IMR-90 (cell line): ENCODE results near the gene PMPCA. TPM values are rescaled to one million over a fixed set of nuclear protein-coding genes. Genes with fewer than 3 reads are reported as not detected.

Source experiments
- ATAC-seq: fragments of 200-7000 bp; cut with Tn5 transposase; 2 replicates; pipeline ENCODE4 v1.9.1; 2020; ENCODE audit warnings: low read depth, mild to moderate bottlenecking, moderate library complexity
- BruUV-seq: library from RNA; stranded (reverse); fragments of 400-500 nt; replicated peaks from 2 replicates; lab custom pipeline; 2021; lab: Mats Ljungman, UMichigan
- CTCF ChIA-PET: fragments of 300-600 bp; formaldehyde crosslinking; extraction: SDS; loops from one replicate; lab custom pipeline; 2021; ENCODE audit warnings: antibody characterized with exemption; lab: Yijun Ruan, JAX
- POLR2A ChIA-PET: fragments of 300-600 bp; sonication (Branson Sonifier 250); formaldehyde crosslinking; loops from one replicate; lab custom pipeline; 2022; ENCODE audit warnings: antibody characterized with exemption; ENCODE audit not compliant: unreplicated experiment; lab: Charles Lee
- DNase-seq: peaks from one replicate; pipeline ENCODE4 v3.0.0; 2013
- H2AFZ ChIP-seq: replicated peaks from 2 replicates; pipeline ENCODE3; 2013; ENCODE audit warnings: low read length, mild to moderate bottlenecking; ENCODE audit not compliant: poor library complexity
- H2AK5ac ChIP-seq: 2 replicates; pipeline ENCODE4 v1.6.1; 2013; ENCODE audit warnings: low read depth, low read length, inconsistent platforms
- H2AK9ac ChIP-seq: replicated peaks from 2 replicates; pipeline ENCODE3; 2013; ENCODE audit warnings: mild to moderate bottlenecking, low read depth, low read length, moderate library complexity; ENCODE audit not compliant: poor library complexity
- H2BK120ac ChIP-seq: 2 replicates; pipeline ENCODE4 v1.6.1; 2013; ENCODE audit warnings: low read depth, low read length, inconsistent platforms
- H2BK15ac ChIP-seq: 3 replicates; pipeline ENCODE4 v1.6.1; 2013; ENCODE audit warnings: low read depth, low read length, inconsistent platforms
- H2BK20ac ChIP-seq: 2 replicates; pipeline ENCODE4 v1.6.1; 2013; ENCODE audit warnings: low read depth, mild to moderate bottlenecking, inconsistent platforms, low read length, moderate library complexity
- H2BK5ac ChIP-seq: 2 replicates; pipeline ENCODE4 v1.6.1; 2013; ENCODE audit warnings: mild to moderate bottlenecking, low read depth, low read length, inconsistent platforms; ENCODE audit not compliant: poor library complexity, severe bottlenecking
- H3K14ac ChIP-seq: replicated peaks from 2 replicates; pipeline ENCODE4 v1.6.1; 2013; ENCODE audit warnings: low read depth, low read length, inconsistent platforms
- H3K18ac ChIP-seq: 2 replicates; pipeline ENCODE4 v1.6.1; 2013; ENCODE audit warnings: low read depth, low read length, control low read depth
- H3K23ac ChIP-seq: 2 replicates; pipeline ENCODE4 v1.6.1; 2013; ENCODE audit warnings: low read depth, low read length, inconsistent platforms
- H3K27ac ChIP-seq: 2 replicates; pipeline ENCODE4 v1.5.1; 2013; ENCODE audit warnings: mild to moderate bottlenecking, control low read depth, low read length; ENCODE audit not compliant: insufficient read depth
- H3K27me3 ChIP-seq: 2 replicates; pipeline ENCODE4 v1.6.1; 2013; ENCODE audit warnings: low read length; ENCODE audit not compliant: control insufficient read depth, insufficient read depth
- H3K36me3 ChIP-seq: 2 replicates; pipeline ENCODE4 v1.6.1; 2013; ENCODE audit warnings: low read length, mixed read lengths; ENCODE audit not compliant: control insufficient read depth, insufficient read depth
- H3K4ac ChIP-seq: 2 replicates; pipeline ENCODE4 v1.6.1; 2013; ENCODE audit warnings: low read depth, low read length, inconsistent platforms
- H3K4me1 ChIP-seq: 2 replicates; pipeline ENCODE4 v1.6.1; 2013; ENCODE audit warnings: low read length, mixed read lengths; ENCODE audit not compliant: control insufficient read depth, insufficient read depth
- H3K4me2 ChIP-seq: 2 replicates; pipeline ENCODE4 v1.6.1; 2013; ENCODE audit warnings: low read depth, mild to moderate bottlenecking, control low read depth, low read length, moderate library complexity
- H3K4me3 ChIP-seq: 2 replicates; pipeline ENCODE4 v1.5.1; 2013; ENCODE audit warnings: low read depth, mild to moderate bottlenecking, control low read depth, low read length, moderate library complexity; ENCODE audit not compliant: insufficient read depth
- H3K56ac ChIP-seq: 2 replicates; pipeline ENCODE4 v1.6.1; 2013; ENCODE audit warnings: low read length, inconsistent platforms; ENCODE audit not compliant: insufficient read depth; ENCODE audit errors: extremely low read depth
- H3K79me1 ChIP-seq, 2 experiments: 2 replicates each; pipeline ENCODE4 v1.6.1; 2013; ENCODE audit warnings: low read length in 2 of 2, inconsistent platforms in 1 of 2, low read depth in 1 of 2
- H3K9ac ChIP-seq: 2 replicates; pipeline ENCODE4 v1.6.1; 2013; ENCODE audit warnings: low read depth, low read length, control low read depth
- H3K9me1 ChIP-seq: 2 replicates; pipeline ENCODE4 v1.6.1; 2013; ENCODE audit warnings: low read length, inconsistent platforms; ENCODE audit not compliant: insufficient read depth
- H3K9me3 ChIP-seq: 2 replicates; pipeline ENCODE4 v1.6.1; 2013; ENCODE audit warnings: low read length; ENCODE audit not compliant: control insufficient read depth, insufficient read depth
- H4K20me1 ChIP-seq: 2 replicates; pipeline ENCODE4 v1.6.1; 2013; ENCODE audit warnings: low read length, inconsistent platforms; ENCODE audit not compliant: insufficient read depth
- H4K5ac ChIP-seq: 2 replicates; pipeline ENCODE4 v1.6.1; 2013; ENCODE audit warnings: mild to moderate bottlenecking, low read depth, low read length, control low read depth
- H4K8ac ChIP-seq, 2 experiments: 2 replicates each; pipeline ENCODE4 v1.6.1; 2013; ENCODE audit warnings: low read depth in 2 of 2, low read length in 2 of 2, control low read depth in 1 of 2, inconsistent platforms in 1 of 2
- H4K91ac ChIP-seq: 2 replicates; pipeline ENCODE4 v1.6.1; 2013; ENCODE audit warnings: low read depth, low read length, inconsistent platforms; ENCODE audit not compliant: insufficient read depth
- BHLHE40 ChIP-seq: fragments of 150-350 bp; IDR thresholded peaks from 2 replicates; pipeline ENCODE4 v1.6.1; 2016; ENCODE audit warnings: mild to moderate bottlenecking, low read depth, low read length
- CEBPB ChIP-seq: IDR thresholded peaks from 2 replicates; pipeline ENCODE4 v1.6.1; 2012; ENCODE audit warnings: low read depth, low read length, improper control_type of control experiment
- CHD1 ChIP-seq: IDR thresholded peaks from 2 replicates; pipeline ENCODE4 v1.6.1; 2012; ENCODE audit warnings: low read depth, low read length, improper control_type of control experiment
- FOS ChIP-seq: fragments of 150-350 bp; IDR thresholded peaks from 2 replicates; pipeline ENCODE4 v1.6.1; 2016; ENCODE audit warnings: low read depth, low read length
- MAFK ChIP-seq: IDR thresholded peaks from 2 replicates; pipeline ENCODE4 v1.6.1; 2012; ENCODE audit warnings: low read depth, low read length, improper control_type of control experiment
- MAZ ChIP-seq: IDR thresholded peaks from 2 replicates; pipeline ENCODE4 v1.6.1; 2012; ENCODE audit warnings: low read depth, mild to moderate bottlenecking, low read length, improper control_type of control experiment, moderate library complexity, borderline replicate concordance
- MXI1 ChIP-seq: IDR thresholded peaks from 2 replicates; pipeline ENCODE4 v1.6.1; 2012; ENCODE audit warnings: low read depth, mild to moderate bottlenecking, low read length, moderate library complexity, borderline replicate concordance
- NFE2L2 ChIP-seq: fragments of 150-350 bp; IDR thresholded peaks from 2 replicates; pipeline ENCODE4 v1.6.1; 2016; ENCODE audit warnings: low read depth, mild to moderate bottlenecking, low read length
- RAD21 ChIP-seq: IDR thresholded peaks from 2 replicates; pipeline ENCODE4 v1.6.1; 2012; ENCODE audit warnings: low read length, improper control_type of control experiment
- SMC3 ChIP-seq: fragments of 150-350 bp; IDR thresholded peaks from 2 replicates; pipeline ENCODE4 v1.6.1; 2016; ENCODE audit warnings: low read depth, mild to moderate bottlenecking, antibody characterized with exemption, low read length, moderate library complexity
- WGBS, 2 experiments: methylation state at CpG; one replicate each; pipeline versions ENCODE4 v1.1.5 to v1.1.7; 2013; ENCODE audit warnings: missing lambda C conversion rate in 2 of 2; ENCODE audit not compliant: insufficient read length in 1 of 2; ENCODE audit errors: extremely low coverage in 2 of 2; 5-methylcytosine and 5-hydroxymethylcytosine counted together
- dilution Hi-C: fragments of 300-500 bp; cut with HindIII; formaldehyde crosslinking; loops from one replicate; pipeline ENCODE4 v1.14.3; 2018; ENCODE audit warnings: low sequenced_read_pairs; ENCODE audit not compliant: unreplicated experiment
- in situ Hi-C: fragments of 300-500 bp; cut with MboI; formaldehyde crosslinking; loops from 3 replicates; pipeline ENCODE4 v1.14.3; 2019; ENCODE audit warnings: low sequenced_read_pairs, inconsistent platforms, mixed read lengths
- intact Hi-C: fragments of 100-400 bp; cut with micrococcal nuclease; formaldehyde crosslinking; loops from 2 replicates; pipeline ENCODE4 v1.10.0; 2022
- polyA plus RNA-seq, 3 experiments: library from polyadenylated mRNA; depleted of rRNA; stranded (reverse); fragments of >200 nt; gene quantifications; 2 replicates each; pipeline ENCODE4 v1.2.3, GENCODE V29; 2012; ENCODE audit warnings: low replicate concordance in 1 of 3
- total RNA-seq: library from RNA; depleted of rRNA; stranded (reverse); fragments of >200 nt; gene quantifications from 2 replicates; pipeline ENCODE4 v1.2.3, GENCODE V29; 2012
- TF ChIP-seq, protein P1 (sequence below): fragments of 150-350 bp; IDR thresholded peaks from 2 replicates; pipeline ENCODE4 v1.6.1; 2017; ENCODE audit warnings: mild to moderate bottlenecking, antibody characterized with exemption, low read length, low read depth
- TF ChIP-seq, protein P2 (sequence below): fragments of 150-350 bp; IDR thresholded peaks from 2 replicates; pipeline ENCODE4 v1.6.1; 2016; ENCODE audit warnings: low read depth, mild to moderate bottlenecking, low read length, moderate library complexity, borderline replicate concordance
- TF ChIP-seq, protein P3 (sequence below): conservative IDR thresholded peaks from 2 replicates; pipeline ENCODE4 v1.5.1; 2012; ENCODE audit warnings: mild to moderate bottlenecking, low read depth, low read length, improper control_type of control experiment

The PMPCA gene
- total and polyA plus RNA-seq, 2 of the 4 experiments (the other 2 are of a cell fraction) = 62.6 to 95.8 TPM

DNA sequence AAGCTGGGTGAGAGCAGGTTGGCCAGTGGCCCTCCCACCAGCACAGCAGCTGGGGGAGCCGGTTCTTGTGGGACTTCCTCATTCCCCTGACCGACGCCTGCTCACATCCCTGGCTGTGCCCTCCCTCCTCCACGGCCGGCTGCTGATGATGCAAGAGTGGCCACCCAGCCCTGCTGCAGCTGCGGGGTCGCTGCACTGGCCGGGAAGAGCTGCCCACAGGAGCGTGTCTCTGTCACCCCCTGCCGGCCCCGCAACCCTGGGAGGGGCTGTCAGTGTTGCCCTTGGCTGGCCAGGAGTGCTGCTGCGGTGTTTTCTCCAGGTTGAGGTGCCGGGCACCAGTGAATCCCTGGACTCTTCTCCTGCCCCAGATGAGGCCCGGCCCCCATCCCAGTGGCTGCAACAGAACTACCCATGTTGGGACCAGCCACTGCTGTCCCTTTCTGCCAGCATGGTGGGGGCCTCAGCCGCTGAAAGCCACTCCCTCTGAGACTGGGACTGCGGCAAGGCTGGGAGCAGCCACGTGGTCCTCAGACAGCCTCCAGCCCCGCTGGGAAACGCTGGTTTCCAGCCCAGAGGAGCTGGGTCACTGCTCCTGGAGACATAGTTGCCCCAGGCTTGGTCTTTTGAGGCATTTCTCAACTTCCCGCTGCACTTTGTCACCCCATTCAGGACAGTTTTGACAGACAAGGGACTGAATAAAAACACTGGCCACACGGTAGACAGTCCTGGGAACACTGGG, 37.7 kb upstream of the PMPCA start:
- Histone ChIP-seq H2AK5ac (peak overlapping the region; percentile 89), H3K4me1 (peaks cover 15% of the 10 kb centered on the region), H4K5ac (peak overlapping the region; percentile 97), H2BK20ac (peak overlapping the region; percentile 13), H3K9me1 (peaks cover 9% of the 10 kb centered on the region), H4K91ac (peak overlapping the region; percentile 98), H3K56ac (no peak overlapping the region; the same call in 1 of the 2 replicates), H2AK9ac (peak overlapping the region; percentile 90), H3K79me1 (no peaks in the 10 kb centered on the region; a peak in 1 of 4 replicates), H3K36me3 (peaks cover 1% of the 10 kb centered on the region; the same call in 1 of the 2 replicates), H3K4ac (peak overlapping the region; percentile 98), H3K14ac (peak overlapping the region; percentile 92), H3K4me3 (no peak overlapping the region), H4K20me1 (no peaks in the 10 kb centered on the region), H2BK5ac (peak overlapping the region; percentile 66), H2BK15ac (peak overlapping the region; percentile 85; the same call in 1 of the 3 replicates), H3K4me2 (peak overlapping the region; percentile 30; the same call in 1 of the 2 replicates), H3K9ac (peak overlapping the region; percentile 26), H3K27ac (peak overlapping the region; percentile 69), H3K23ac (peak overlapping the region; percentile 51; the same call in 1 of the 2 replicates), H3K9me3 (no peaks in the 10 kb centered on the region), H4K8ac (peak overlapping the region; percentile 97 to 99), H2AFZ (peak overlapping the region; percentile 90), H3K18ac (peak overlapping the region; percentile 83), H2BK120ac (peak overlapping the region; percentile 90), H3K27me3 (no peaks in the 10 kb centered on the region)
- DNase-seq (peak; percentile 86), ATAC-seq (peak; percentile 89)
- WGBS, 2 experiments = 27% methylated on average over 13 of the region's 21 CpGs; no CpG with 5 or more reads in 1 of the 2 experiments
- intact Hi-C loops (no loop called here), dilution Hi-C loops (no loop called here), in situ Hi-C loops (no loop called here)
- ChIA-PET POLR2A (no interaction called here), CTCF (interaction anchor here (0.7 to 1.5 kb wide), 4 partner anchors 9 to 40 kb away, joined by 3 to 8 read pairs (median 3); partner anchors contain the start of gene DNLZ)
- no TSS peak for BruUV-seq
- TF ChIP-seq MAZ (peak; percentile 93), RAD21 (peak; percentile 46; the same call in 1 of the 2 replicates), MAFK (no peak), CEBPB (peak; percentile 99), NFE2L2 (no peak), SMC3 (peak; percentile 18; the same call in 1 of the 2 replicates), BHLHE40 (peak; percentile 33; the same call in 1 of the 2 replicates), MXI1 (0 out of 2 replicates have a peak, but pooled peaks have one; percentile 49), FOS (peak; percentile 43; the same call in 1 of the 2 replicates), CHD1 (no peak)
- TF ChIP-seq, protein P1, sequence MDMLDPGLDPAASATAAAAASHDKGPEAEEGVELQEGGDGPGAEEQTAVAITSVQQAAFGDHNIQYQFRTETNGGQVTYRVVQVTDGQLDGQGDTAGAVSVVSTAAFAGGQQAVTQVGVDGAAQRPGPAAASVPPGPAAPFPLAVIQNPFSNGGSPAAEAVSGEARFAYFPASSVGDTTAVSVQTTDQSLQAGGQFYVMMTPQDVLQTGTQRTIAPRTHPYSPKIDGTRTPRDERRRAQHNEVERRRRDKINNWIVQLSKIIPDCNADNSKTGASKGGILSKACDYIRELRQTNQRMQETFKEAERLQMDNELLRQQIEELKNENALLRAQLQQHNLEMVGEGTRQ = peak; percentile 19; the same call in 1 of the 2 replicates
- TF ChIP-seq, protein P2, sequence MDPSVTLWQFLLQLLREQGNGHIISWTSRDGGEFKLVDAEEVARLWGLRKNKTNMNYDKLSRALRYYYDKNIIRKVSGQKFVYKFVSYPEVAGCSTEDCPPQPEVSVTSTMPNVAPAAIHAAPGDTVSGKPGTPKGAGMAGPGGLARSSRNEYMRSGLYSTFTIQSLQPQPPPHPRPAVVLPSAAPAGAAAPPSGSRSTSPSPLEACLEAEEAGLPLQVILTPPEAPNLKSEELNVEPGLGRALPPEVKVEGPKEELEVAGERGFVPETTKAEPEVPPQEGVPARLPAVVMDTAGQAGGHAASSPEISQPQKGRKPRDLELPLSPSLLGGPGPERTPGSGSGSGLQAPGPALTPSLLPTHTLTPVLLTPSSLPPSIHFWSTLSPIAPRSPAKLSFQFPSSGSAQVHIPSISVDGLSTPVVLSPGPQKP = no peak
- TF ChIP-seq, protein P3, sequence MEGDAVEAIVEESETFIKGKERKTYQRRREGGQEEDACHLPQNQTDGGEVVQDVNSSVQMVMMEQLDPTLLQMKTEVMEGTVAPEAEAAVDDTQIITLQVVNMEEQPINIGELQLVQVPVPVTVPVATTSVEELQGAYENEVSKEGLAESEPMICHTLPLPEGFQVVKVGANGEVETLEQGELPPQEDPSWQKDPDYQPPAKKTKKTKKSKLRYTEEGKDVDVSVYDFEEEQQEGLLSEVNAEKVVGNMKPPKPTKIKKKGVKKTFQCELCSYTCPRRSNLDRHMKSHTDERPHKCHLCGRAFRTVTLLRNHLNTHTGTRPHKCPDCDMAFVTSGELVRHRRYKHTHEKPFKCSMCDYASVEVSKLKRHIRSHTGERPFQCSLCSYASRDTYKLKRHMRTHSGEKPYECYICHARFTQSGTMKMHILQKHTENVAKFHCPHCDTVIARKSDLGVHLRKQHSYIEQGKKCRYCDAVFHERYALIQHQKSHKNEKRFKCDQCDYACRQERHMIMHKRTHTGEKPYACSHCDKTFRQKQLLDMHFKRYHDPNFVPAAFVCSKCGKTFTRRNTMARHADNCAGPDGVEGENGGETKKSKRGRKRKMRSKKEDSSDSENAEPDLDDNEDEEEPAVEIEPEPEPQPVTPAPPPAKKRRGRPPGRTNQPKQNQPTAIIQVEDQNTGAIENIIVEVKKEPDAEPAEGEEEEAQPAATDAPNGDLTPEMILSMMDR = peak; percentile 50
